Measurements from ENCODE around the gene MBNL2.

Gene MBNL2

GRCh38 chr13:97225533-97225932, 3.4 kb downstream of the MBNL2 start:
- Histone ChIP-seq H3K4me3 (ENCODE audit: low read length) (no peak overlapping the region), H3K9ac (ENCODE audit: low read depth, low read length) (no peak overlapping the region), H3K9me3 (ENCODE audit: insufficient read depth, low read depth, low read length) (no peaks in the 10 kb centered on the region), H3K27me3 (ENCODE audit: insufficient read depth, low read length) (peaks cover 95% of the 10 kb centered on the region), H3K36me3 (ENCODE audit: insufficient read depth, low read depth, low read length) (no peaks in the 10 kb centered on the region), H3K4me1 (ENCODE audit: insufficient read depth, low read length) (peaks cover 28% of the 10 kb centered on the region), H3K27ac (ENCODE audit: low read length) (no peak overlapping the region)

- H3K9me3 ChIP-seq (ENCODE audit: insufficient read depth, low read depth, low read length), result no peaks in the 10 kb centered on the region
- peaks cover 96% of the 10 kb centered on the region for H3K27me3 ChIP-seq (ENCODE audit: insufficient read depth, low read length)
- H3K36me3 ChIP-seq (ENCODE audit: insufficient read depth, low read depth, low read length), result no peaks in the 10 kb centered on the region
- H3K27ac ChIP-seq (ENCODE audit: low read length), result no peak overlapping the region
- H3K4me3 ChIP-seq (ENCODE audit: low read length), result no peak overlapping the region
- peaks cover 28% of the 10 kb centered on the region for H3K4me1 ChIP-seq (ENCODE audit: insufficient read depth, low read length)
- H3K9ac ChIP-seq (ENCODE audit: low read depth, low read length), result no peak overlapping the region
Observed at GRCh38 chr13:97226013-97226412, 3.9 kb downstream of the MBNL2 start.

DNA sequence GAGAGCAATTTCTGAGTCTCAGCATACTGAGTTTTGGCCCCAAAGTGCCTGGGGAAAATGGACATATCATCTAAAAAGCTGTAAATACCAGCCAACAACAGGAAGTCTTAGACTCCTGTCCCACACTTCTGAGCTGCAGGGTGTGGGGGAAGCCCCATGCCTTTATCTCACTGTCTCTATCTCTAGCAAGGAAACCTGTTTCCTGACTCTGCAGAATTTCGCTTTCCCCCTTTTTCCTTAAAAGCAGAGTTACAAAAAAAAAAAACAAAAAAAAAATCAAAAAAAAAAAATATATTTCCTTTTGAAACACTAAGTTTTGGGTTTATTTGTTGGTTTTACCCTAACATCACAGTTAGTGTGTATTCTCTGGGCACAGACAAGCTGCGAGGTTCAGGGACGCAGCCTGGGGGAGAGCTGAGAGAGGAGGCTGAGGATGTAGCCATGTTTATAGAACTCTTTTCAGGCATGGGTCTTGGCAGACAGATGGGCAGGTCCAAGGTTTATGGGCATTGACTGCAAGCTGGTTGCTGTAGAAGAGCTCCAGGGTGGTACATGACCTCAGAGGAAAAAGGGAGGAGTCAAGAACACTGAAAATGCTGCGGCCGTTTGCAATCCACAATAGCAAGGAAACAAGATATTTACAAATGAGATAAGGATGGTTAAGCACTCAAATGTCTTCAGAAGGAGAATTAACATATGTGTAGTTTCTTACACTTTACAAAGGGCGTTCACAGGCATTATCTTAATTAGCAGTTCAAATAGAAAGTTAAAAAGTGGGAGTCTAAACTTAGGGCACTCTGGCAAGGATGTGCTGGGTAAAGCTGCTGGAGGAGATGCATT, 4.9 kb downstream of the MBNL2 start:
- Histone ChIP-seq H3K9ac (ENCODE audit: low read depth, low read length) (no peak overlapping the region), H3K36me3 (ENCODE audit: insufficient read depth, low read depth, low read length) (no peaks in the 10 kb centered on the region), H3K4me3 (ENCODE audit: low read length) (no peak overlapping the region), H3K27me3 (ENCODE audit: insufficient read depth, low read length) (peaks cover 98% of the 10 kb centered on the region), H3K27ac (ENCODE audit: low read length) (no peak overlapping the region), H3K4me1 (ENCODE audit: insufficient read depth, low read length) (peaks cover 28% of the 10 kb centered on the region), H3K9me3 (ENCODE audit: insufficient read depth, low read depth, low read length) (no peaks in the 10 kb centered on the region)

DNA sequence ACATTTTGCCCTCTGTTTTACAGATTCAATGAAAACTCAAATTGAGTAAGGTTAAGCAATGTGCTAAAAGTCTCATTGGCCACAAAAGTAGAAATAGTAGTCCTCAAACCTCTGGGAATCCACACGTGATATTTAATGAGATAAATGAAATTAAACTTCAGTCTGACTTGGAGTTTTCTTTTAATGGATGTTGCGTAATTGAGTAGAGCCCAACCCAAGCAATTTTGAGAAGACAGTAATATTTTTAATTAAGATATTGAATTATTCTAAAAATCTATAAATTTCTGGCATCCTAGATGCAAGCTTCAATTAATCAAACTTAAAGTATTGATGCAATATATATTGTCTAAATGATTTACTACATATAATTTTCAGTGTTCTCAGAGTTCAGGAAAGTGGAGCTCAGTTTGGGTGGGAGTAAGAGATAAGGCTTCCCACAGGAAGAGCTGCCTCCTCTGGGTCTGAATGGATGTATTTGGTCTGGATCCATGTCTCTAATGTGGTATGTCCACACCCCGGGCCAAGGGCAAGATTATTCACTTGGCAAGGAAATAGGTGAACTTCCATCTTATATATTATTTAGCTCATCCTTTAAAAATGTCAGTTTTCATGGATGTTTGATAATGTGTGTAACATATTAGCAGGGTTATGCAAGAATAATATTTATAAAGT, 6.9 kb downstream of the MBNL2 start:
- H3K4me3 ChIP-seq (ENCODE audit: low read length), result no peak overlapping the region
- no peaks in the 10 kb centered on the region for H3K9me3 ChIP-seq (ENCODE audit: insufficient read depth, low read depth, low read length)
- H3K27ac ChIP-seq (ENCODE audit: low read length), result no peak overlapping the region
- H3K36me3 ChIP-seq (ENCODE audit: insufficient read depth, low read depth, low read length), result no peaks in the 10 kb centered on the region
- peaks cover 16% of the 10 kb centered on the region for H3K4me1 ChIP-seq (ENCODE audit: insufficient read depth, low read length)
- no peak overlapping the region for H3K9ac ChIP-seq (ENCODE audit: low read depth, low read length)
- H3K27me3 ChIP-seq (ENCODE audit: insufficient read depth, low read length), result peaks cover 98% of the 10 kb centered on the region

DNA sequence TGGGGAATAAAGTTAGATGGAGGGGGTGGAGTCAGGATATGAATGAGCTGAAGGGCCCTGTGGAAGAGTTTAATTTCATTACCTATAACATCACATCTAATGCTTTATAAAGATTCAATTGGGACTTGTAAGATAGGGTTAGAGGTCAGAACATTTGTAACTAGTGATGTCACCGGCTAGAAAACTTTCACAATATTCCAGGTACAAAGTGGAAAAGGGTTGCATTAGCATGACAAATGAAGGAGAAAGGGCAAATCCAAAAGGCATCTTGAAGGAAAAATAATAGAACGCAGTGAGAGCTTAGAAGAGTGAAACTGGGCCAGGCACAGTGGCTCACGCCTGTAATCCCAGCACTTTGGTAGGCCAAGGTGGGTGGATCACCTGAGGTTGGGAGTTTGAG, 7.6 kb downstream of the MBNL2 start:
- Histone ChIP-seq H3K27me3 (ENCODE audit: insufficient read depth, low read length) (peaks cover 98% of the 10 kb centered on the region), H3K27ac (ENCODE audit: low read length) (no peak overlapping the region)

DNA sequence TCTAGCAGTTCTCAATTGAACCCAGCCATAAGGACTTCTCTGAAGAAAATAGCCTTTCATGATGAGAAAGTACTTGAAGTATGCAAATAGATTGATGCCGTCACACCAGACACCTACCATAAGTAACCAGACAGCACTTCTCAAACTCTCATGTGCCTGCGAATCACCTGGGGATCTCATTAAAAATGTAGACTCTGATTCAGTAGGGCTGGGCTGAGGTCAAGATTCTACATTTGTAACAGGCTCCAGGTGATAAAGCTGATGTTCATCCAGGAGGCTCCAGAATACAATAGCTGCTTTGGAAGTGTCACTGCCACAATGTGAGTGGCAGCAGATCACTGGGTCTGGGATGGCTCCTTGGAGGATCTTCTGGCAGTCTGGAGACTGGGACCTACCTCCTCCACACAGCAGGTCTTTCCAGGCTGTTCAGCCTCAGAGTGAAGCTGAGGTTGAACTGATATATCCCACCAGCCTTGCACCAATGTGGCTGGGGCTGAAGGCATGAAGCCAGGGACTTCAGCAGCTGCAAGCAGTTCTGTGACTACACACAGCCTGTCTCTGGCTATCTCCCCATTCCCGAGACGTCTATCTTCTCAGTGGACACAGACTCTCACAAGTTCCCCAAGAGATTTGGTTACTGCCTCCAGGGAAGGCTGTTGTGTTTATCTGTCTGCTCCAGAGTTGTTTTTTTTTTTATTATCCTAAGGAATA, 9.1 kb downstream of the MBNL2 start:
- Histone ChIP-seq H3K4me1 (ENCODE audit: insufficient read depth, low read length) (peaks cover 2% of the 10 kb centered on the region; the same call in 1 of the 2 replicates), H3K4me3 (ENCODE audit: low read length) (no peak overlapping the region), H3K9me3 (ENCODE audit: insufficient read depth, low read depth, low read length) (no peaks in the 10 kb centered on the region), H3K27ac (ENCODE audit: low read length) (no peak overlapping the region), H3K9ac (ENCODE audit: low read depth, low read length) (no peak overlapping the region), H3K27me3 (ENCODE audit: insufficient read depth, low read length) (peaks cover 97% of the 10 kb centered on the region), H3K36me3 (ENCODE audit: insufficient read depth, low read depth, low read length) (no peaks in the 10 kb centered on the region)

More for the DNA sequence above, 7.6 kb downstream of the MBNL2 start:
- Histone ChIP-seq H3K9me3 (ENCODE audit: insufficient read depth, low read depth, low read length) (no peaks in the 10 kb centered on the region), H3K4me3 (ENCODE audit: low read length) (no peak overlapping the region), H3K9ac (ENCODE audit: low read depth, low read length) (no peak overlapping the region), H3K4me1 (ENCODE audit: insufficient read depth, low read length) (peaks cover 9% of the 10 kb centered on the region; the same call in 1 of the 2 replicates), H3K36me3 (ENCODE audit: insufficient read depth, low read depth, low read length) (no peaks in the 10 kb centered on the region)

GRCh38 chr13:97231829-97232196, 9.7 kb downstream of the MBNL2 start:
- Histone ChIP-seq H3K9ac (ENCODE audit: low read depth, low read length) (no peak overlapping the region), H3K27me3 (ENCODE audit: insufficient read depth, low read length) (peaks cover 95% of the 10 kb centered on the region), H3K36me3 (ENCODE audit: insufficient read depth, low read depth, low read length) (no peaks in the 10 kb centered on the region), H3K4me3 (ENCODE audit: low read length) (no peak overlapping the region), H3K9me3 (ENCODE audit: insufficient read depth, low read depth, low read length) (no peaks in the 10 kb centered on the region), H3K27ac (ENCODE audit: low read length) (no peak overlapping the region), H3K4me1 (ENCODE audit: insufficient read depth, low read length) (peaks cover 2% of the 10 kb centered on the region; the same call in 1 of the 2 replicates)

DNA sequence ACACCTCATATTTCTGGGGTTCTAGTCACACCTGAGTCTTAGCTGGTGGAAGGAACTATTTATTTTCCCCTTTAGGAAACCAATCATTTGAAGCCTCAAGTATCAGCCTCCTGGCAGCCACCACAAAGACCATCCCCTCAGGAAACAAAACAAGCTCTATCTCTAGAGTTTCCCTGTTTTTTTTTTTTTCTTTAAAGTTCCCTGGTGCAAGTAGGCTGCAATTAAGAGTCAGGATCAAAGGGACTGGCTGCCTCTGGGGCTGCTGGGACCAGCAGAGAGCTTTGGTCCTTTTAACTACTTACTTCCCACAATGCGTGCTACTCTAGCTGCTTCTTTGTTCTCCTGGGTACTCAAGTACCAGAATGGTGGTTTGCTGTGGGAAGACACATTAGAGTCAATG, 11.4 kb downstream of the MBNL2 start:
- H3K4me3 ChIP-seq (ENCODE audit: low read length), result no peak overlapping the region
- no peak overlapping the region for H3K27ac ChIP-seq (ENCODE audit: low read length)
- no peaks in the 10 kb centered on the region for H3K36me3 ChIP-seq (ENCODE audit: insufficient read depth, low read depth, low read length)
- no peak overlapping the region for H3K9ac ChIP-seq (ENCODE audit: low read depth, low read length)
- no peaks in the 10 kb centered on the region for H3K9me3 ChIP-seq (ENCODE audit: insufficient read depth, low read depth, low read length)
- H3K4me1 ChIP-seq (ENCODE audit: insufficient read depth, low read length), result no peaks in the 10 kb centered on the region
- H3K27me3 ChIP-seq (ENCODE audit: insufficient read depth, low read length), result peaks cover 95% of the 10 kb centered on the region

GRCh38 chr13:97234236-97234635, 12.1 kb downstream of the MBNL2 start:
- H3K27ac ChIP-seq (ENCODE audit: low read length), result no peak overlapping the region
- no peaks in the 10 kb centered on the region for H3K4me1 ChIP-seq (ENCODE audit: insufficient read depth, low read length)
- H3K4me3 ChIP-seq (ENCODE audit: low read length), result no peak overlapping the region
- H3K36me3 ChIP-seq (ENCODE audit: insufficient read depth, low read depth, low read length), result no peaks in the 10 kb centered on the region
- no peak overlapping the region for H3K9ac ChIP-seq (ENCODE audit: low read depth, low read length)
- H3K9me3 ChIP-seq (ENCODE audit: insufficient read depth, low read depth, low read length), result no peaks in the 10 kb centered on the region
- H3K27me3 ChIP-seq (ENCODE audit: insufficient read depth, low read length), result peaks cover 95% of the 10 kb centered on the region

- Histone ChIP-seq H3K9me3 (ENCODE audit: insufficient read depth, low read depth, low read length) (no peaks in the 10 kb centered on the region), H3K27ac (ENCODE audit: low read length) (no peak overlapping the region), H3K4me1 (ENCODE audit: insufficient read depth, low read length) (no peaks in the 10 kb centered on the region), H3K36me3 (ENCODE audit: insufficient read depth, low read depth, low read length) (no peaks in the 10 kb centered on the region), H3K9ac (ENCODE audit: low read depth, low read length) (no peak overlapping the region), H3K4me3 (ENCODE audit: low read length) (no peak overlapping the region), H3K27me3 (ENCODE audit: insufficient read depth, low read length) (peaks cover 95% of the 10 kb centered on the region)
Observed at GRCh38 chr13:97234742-97235141, 12.6 kb downstream of the MBNL2 start.

GRCh38 chr13:97235549-97236231, 13.6 kb downstream of the MBNL2 start:
- Histone ChIP-seq H3K27me3 (ENCODE audit: insufficient read depth, low read length) (peaks cover 87% of the 10 kb centered on the region), H3K9me3 (ENCODE audit: insufficient read depth, low read depth, low read length) (no peaks in the 10 kb centered on the region), H3K4me3 (ENCODE audit: low read length) (no peak overlapping the region), H3K27ac (ENCODE audit: low read length) (no peak overlapping the region), H3K9ac (ENCODE audit: low read depth, low read length) (no peak overlapping the region), H3K4me1 (ENCODE audit: insufficient read depth, low read length) (peaks cover 5% of the 10 kb centered on the region; the same call in 1 of the 2 replicates), H3K36me3 (ENCODE audit: insufficient read depth, low read depth, low read length) (no peaks in the 10 kb centered on the region)

All from iPS-20b (cell line).